ENCODE results near the gene PGBD5.

Gene PGBD5

GRCh38 chr1:230345139-230345885, 80.8 kb downstream of the PGBD5 start:
- DNase-seq = no peak

- DNase-seq = no peak
Measured at GRCh38 chr1:230342699-230343098, 83.4 kb downstream of the PGBD5 start.

GRCh38 chr1:230342019-230342418, 84.1 kb downstream of the PGBD5 start:
- no peak for DNase-seq

GRCh38 chr1:230341162-230341546, 85.0 kb downstream of the PGBD5 start:
- no peak for DNase-seq

GRCh38 chr1:230340526-230341161, 85.5 kb downstream of the PGBD5 start:
- DNase-seq = no peak

- DNase-seq = no peak
Measured at GRCh38 chr1:230339033-230339432, 87.1 kb downstream of the PGBD5 start.

- DNase-seq = no peak
Measured at GRCh38 chr1:230337266-230337665, 88.9 kb downstream of the PGBD5 start.

- no peak for DNase-seq
Measured at GRCh38 chr1:230335861-230336522, 90.1 kb downstream of the PGBD5 start.

- DNase-seq = no peak
Measured at GRCh38 chr1:230334447-230334837, 91.7 kb downstream of the PGBD5 start.

GRCh38 chr1:230333590-230334446, 92.3 kb downstream of the PGBD5 start:
- no peak for DNase-seq

- no peak for DNase-seq
Measured at GRCh38 chr1:230332575-230333066, 93.5 kb downstream of the PGBD5 start.

- no peak for DNase-seq
Measured at GRCh38 chr1:230332061-230332460, 94.1 kb downstream of the PGBD5 start.

- DNase-seq = no peak
Measured at GRCh38 chr1:230330157-230330556, 96.0 kb downstream of the PGBD5 start.

- no peak for DNase-seq
Measured at GRCh38 chr1:230328342-230329015, 97.7 kb downstream of the PGBD5 start.

GRCh38 chr1:230327892-230328284, 98.2 kb downstream of the PGBD5 start:
- DNase-seq = no peak

GRCh38 chr1:230326971-230327891, 98.9 kb downstream of the PGBD5 start:
- DNase-seq = no peak

- no peak for DNase-seq
Measured at GRCh38 chr1:230323686-230324085, 102.4 kb downstream of the PGBD5 start.

GRCh38 chr1:230322967-230323547, 103.1 kb downstream of the PGBD5 start:
- DNase-seq = no peak

GRCh38 chr1:230322421-230322756, 103.7 kb downstream of the PGBD5 start:
- no peak for DNase-seq

- DNase-seq = no peak
Measured at GRCh38 chr1:230321741-230322420, 104.3 kb downstream of the PGBD5 start.

All from NCI-H774 (cell line).